ENCODE results near the gene SMARCA2.
A peak's percentile ranks its signal among the peaks of the same experiment; 100 is the strongest.

Gene SMARCA2

DNA sequence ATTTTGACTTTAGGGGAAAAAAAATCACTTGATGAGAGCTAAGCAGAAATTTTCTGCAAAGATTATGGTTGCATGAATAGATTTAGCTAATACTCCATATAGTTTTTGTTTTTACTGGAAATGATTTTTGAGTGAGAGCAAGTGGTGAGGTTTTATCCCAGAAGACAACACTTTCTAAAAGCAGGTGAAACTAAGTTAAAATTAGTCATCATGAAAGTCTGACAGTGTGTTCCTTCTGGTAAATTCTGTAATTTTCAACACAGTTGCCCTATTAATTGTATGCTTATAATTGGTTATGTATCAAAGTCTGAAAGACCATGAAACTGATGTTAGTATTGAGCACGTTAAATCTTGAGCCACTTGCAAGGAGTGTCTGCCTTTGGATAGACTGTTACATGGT, 91.5 kb downstream of the SMARCA2 start:
- no peak for DNase-seq

DNA sequence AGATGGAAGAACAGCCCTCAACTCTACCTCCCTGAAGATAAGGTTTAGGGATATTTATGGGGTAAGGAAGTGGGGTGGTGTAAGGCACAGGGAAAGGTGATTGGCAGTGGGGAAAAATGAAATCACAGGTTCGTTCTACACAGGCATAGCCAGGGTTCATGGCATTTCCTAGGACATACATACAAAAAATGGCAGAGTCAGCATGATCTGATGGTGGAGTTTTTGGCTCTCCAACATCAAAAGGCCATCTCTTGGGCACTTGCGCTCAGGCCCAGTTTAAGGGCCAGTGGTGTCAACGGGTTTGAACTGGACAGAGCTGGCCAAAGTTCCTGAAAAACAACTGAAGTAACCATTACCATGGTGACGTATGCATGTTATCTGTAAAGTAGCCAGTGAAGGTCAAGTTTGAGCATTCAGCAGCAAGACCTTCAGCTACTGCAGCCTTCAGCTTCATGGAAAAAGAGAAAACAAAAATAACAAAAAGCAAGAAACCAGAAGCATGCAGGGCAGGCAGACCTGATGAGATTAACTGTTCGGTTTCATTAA, 92.8 kb downstream of the SMARCA2 start:
- no peak for DNase-seq

DNA sequence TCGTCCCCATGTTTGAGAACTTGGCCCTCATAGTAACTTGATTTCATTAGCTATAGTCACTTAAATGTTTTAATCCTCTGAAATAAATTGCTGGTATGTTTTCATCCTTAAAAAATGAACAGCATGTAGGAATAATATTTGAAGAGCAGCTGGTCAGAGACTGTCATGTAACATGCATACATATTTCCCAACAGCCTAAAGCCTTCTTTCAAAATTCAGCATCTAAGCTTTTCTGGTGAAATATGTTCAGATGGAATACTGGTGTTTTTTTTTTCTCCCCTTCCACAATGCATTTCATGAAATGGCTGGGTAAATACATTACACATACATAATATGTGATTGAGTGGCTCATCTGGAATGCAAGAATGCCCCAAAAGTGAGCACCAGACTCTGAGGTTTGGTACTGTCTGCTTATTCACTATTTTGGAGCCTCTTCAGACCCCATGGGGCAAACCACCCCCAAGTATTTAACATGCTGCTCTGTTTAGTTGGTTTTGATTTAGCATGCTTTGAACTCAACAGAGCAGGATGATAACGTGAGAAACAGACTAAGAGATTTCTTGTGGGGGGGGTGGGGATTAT, 94.0 kb downstream of the SMARCA2 start:
- no peak for DNase-seq

DNA sequence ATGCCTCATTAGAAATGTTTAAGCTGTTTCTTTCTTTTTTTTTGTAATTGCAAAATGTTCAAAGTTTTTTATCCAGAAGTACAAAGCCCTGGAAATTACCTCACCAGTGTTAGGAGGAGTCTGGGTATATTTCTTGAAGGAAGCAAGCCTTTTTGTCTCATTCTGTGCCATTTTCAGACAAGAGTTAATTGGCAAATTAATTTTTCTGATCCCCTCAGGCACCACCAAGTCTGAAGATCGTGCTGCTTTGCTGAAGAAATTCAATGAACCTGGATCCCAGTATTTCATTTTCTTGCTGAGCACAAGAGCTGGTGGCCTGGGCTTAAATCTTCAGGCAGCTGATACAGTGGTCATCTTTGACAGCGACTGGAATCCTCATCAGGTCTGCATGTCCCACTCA, 94.9 kb downstream of the SMARCA2 start:
- no peak for DNase-seq

DNA sequence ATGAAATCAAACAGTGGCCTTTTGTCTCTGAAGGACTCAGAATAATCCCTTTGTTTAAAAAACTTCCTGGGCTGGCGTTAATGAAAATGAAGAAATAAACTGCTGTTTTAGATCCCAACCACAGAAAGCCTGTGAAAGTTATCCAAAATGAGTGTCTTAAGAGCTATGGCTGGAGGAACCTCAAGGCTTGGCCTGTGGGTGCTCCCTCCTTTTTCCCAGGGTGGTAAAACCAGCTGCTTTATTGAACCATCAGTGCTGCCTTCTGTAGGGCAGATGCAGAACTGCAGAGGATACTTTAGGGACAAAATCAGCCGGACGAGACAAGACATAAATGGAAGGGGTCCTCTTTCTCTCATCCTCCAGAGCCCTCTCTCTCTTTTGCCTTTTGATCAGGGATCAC, 100.9 kb downstream of the SMARCA2 start:
- peak in 1 of 2 experiments; percentile 5 for DNase-seq

DNA sequence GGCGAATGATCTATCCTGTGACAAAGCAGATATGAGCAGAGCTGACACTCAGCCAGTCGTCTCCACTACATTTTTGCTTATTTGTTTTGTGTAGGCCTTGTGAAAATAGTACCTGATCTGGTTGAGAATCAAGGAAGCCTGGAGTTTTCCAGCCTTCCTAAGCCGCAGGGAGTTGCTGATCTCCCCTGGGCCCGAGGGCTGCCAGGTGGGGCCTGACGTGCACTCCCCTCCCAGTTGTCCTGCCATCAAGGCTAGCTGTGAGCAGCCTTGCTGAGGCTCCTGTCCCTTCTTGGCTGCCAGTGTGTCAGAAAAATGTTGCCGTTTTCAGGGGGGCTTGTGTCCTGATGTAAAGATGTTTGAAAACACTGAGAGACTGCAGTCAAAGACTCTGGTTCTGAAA, 102.4 kb downstream of the SMARCA2 start:
- no peak for DNase-seq

DNA sequence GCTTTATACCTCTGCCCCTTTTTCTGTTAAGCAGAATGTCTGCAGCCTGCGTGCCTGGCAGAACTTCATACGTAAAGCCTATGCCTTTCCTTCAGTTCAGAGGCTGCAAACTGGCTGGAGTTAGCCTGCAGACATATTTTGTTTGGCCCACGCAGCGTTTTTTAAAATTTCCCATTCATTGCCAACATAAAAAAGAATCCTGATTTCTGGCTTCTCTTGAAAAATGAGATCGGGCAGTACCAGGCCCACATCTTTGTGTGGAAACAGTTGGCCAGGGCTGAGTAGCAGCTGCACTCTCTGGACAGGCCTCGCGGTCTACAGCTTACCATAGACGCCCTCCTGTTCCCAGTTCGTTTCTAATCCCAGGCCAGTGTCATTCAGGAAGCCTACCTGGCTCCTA, 104.4 kb downstream of the SMARCA2 start:
- no peak for DNase-seq

DNA sequence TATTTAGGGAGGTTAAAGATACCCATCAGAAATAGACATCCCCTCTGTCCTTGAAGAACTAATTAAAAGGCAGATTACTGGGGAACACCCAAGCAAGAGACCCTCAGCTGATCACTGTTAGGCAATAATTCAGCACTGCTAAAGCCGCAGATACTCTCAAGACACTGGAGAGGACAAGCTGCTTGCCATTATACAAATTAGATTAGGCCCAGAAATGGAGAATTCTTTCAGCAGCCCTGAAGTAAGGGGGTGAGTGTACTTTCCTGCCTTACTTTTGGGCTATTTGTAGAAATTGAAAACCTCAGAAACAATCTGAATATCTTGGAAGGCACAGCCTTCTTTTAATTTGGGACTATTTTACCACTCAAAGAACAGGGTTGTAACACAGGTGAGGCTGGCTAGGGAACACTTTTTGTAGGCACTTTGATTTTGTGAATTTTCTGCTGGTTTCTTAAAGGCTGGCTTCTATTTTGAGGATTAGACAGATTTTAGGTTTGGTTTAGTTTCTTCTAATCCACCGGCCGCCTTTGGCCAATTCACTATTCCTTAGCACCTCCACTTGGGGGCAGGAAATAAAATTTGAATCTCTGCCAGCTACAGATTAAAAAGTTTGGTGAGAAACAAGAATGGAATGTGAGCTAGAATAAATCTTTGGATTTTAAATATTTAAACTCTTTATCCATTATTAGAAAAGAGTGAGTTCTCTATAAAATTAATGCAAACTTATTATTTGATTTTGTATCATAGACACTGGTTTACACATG, 106.0 kb downstream of the SMARCA2 start:
- no peak for DNase-seq

DNA sequence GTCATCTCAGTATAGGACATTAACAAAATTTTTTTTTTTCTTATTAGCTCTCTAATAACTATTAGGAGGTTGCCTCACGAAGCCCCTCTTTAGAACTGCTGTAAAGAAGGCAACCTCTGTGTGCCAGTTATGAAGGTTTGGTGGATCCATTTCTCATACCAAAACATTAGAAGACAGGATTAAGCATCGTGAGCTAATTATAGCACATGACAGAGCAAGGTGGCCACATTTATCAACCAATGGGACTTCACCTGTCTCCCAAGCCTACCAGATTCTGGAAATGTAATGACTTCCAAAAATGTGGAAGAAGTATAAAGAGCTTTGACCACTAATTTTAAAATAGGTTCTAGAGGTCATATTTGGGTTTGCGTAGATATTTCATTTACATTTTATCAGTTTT, 107.2 kb downstream of the SMARCA2 start:
- DNase-seq = no peak

DNA sequence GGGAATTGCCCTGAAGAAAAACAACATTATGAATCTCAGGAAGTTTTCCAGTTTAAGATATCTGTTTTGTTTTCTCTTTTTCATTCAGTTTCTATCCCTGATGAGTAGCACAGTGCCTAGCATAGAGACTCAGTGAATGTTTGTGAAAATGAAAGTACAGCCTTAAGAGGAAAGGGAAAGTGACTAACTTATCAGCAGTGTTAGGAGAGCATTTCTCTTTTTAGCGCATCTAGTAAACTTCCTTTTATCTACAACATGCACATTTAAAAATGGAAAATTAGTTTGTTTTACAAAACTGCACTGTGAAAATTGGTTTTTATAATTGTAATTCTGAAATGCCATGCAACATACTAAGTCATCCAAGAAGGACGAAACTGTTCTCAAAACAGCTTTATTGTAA, 110.8 kb downstream of the SMARCA2 start:
- no peak for DNase-seq

DNA sequence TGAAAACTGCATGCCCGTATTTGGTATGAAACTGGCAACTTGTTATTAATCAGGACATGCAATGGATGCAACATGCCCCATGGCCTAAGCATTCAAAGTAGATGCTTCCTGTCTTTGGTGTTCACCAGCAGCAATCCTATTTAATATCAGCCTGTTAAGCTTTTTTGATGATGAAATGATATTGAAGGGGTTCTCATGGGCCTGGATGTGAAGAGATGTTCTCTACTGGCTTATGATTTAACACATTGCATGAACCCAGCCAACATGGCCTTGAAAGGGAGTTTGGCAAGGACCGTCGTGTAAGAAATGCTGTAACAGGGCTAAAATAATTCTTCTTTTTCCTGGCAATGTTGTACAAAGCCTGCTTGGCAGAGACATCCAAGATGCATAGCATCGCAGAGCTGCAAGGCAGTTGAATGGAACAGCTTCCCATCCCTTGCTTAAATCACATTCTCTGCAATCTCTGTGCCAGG, 111.2 kb downstream of the SMARCA2 start:
- no peak for DNase-seq

DNA sequence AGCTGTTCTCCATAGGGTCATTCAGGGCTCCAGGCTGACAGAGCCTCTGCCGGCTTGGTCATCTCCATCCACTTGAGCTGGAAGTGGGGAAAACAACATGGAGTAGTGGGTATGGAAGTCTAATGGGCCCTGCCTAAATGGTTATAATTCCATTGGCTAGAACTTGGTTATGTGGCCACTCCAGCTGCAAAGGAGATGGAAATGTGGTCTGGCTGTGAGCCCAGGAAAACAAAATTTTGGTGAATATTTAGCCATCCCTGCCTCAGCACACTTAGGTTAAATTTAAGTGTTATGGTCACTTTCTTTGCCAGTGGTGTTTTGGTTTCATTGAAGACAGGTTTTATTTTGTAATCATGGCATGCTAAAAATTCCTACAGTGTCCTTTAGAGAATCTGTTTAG, 112.3 kb downstream of the SMARCA2 start:
- no peak for DNase-seq

DNA sequence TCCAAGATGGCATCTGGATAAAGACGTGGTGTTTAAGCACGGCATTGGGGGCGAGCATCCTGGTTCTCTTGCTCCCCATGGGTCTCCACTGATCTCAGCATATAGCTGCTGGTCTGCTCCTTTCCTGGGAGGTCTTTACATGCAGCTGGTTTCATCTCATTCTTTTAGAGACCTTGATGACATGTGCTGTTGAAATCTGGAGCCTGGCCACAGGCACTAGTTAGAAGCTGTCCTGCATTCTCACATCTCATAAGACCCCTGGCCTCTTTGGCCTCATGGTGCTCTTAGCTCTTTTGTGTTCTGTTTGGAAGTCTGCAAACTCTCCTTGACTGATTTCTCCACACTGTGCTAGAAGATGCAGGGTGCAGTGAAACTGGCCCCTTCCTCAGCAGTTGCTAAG, 113.0 kb downstream of the SMARCA2 start:
- DNase-seq = no peak

DNA sequence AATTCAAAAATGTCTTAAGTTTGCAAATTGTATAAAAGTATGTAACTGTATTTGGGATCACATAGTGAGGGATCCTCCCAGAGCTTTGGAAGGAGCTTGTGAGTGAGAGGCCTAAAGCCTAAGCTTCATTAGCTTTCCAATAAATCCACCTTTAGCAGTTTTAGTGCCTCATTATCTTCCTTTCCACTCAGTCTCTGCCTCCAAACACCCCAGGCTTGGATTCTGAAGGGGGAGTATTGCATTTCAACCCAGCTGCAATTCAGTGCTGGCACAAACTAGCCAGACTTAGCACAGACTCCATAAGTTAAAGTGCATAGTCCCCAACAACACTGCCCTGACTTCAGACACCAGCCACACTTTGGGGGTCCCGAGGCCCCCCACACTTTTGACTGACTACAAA, 113.5 kb downstream of the SMARCA2 start:
- no peak for DNase-seq

DNA sequence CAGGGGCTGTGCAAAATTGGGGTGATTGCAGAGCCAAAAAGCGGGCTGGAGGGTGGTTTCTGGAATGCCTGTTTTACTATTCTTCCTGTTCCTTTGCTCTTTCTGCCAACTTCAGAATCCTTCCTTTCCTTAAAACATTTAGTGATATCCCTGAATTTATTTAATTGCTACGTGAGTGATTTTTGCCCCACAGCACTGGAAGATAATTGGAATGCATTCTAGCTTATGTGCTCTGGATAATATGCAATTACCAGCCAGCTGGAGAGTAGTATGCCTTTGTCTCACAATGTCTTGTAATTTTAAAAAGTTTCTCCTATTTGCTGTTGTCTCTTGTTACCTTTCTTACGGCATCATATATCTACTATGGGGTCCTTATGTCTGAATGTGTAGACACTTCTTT, 115.8 kb downstream of the SMARCA2 start:
- no peak for DNase-seq

DNA sequence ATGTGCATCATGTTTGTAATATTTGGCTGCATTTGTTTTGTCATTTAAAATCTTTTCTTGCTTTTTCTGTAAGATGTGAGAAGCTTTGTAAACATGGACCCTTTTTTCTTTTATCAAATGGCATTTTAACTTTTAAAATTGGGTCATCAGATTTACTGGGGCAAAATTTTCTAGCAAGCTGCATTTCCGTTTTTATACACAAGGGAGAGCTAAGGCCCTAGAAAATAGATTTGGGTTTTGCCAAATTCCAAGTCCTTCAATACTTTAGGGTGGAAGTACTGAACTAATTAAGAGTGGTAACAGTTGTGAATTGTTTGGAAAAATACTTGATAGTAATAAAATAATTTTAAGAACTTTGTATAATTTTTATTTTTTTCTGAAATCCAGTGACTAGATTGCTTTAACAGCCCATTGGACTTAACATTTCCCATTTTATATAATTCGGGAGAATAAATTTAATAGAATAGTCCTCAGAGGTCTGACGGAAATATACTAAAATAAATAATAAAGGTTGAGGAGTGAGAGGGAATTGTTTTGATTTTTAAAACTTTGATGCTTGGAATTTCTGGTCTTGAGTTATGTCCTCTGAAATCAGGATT, 117.4 kb downstream of the SMARCA2 start:
- peak in 1 of 2 experiments; percentile 31 for DNase-seq

DNA sequence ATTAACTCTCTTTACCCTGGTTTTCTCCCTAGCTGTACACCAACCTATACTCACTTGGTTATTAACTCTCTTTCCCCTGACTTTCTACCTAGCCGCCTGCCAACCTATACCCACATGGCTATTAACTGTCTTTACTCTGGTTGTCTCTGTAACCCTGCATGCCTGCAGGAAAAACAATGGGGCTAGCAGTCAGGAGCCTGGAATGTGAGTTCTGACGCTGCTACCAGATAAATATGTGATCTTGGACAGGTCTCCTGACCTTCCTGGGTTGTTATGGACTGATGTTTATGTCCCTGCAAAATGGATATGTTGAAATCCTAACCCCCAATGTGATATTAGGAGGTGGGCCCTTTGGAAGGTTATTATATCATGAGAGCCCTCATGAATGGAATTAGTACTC, 119.2 kb downstream of the SMARCA2 start:
- no peak for DNase-seq

DNA sequence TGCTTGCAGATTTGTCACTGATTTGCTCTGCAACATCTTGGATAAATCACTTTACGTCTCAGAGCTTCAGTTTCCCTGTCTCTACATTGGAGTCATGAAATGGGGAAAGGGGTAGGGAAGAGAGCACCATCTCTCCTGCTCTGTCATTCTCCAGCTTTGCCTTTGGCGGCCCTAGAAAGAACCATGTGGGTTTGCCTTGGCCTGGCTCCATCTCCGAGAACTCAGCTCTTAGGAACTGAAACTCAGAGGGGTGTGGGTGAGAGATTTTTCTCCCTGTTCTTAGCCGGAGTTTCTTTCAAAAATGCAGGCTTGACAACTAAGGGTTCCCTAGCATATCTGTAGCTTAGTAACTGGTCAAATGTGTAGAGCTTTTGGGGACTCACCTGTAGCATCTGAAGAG, 123.5 kb downstream of the SMARCA2 start:
- DNase-seq = no peak

DNA sequence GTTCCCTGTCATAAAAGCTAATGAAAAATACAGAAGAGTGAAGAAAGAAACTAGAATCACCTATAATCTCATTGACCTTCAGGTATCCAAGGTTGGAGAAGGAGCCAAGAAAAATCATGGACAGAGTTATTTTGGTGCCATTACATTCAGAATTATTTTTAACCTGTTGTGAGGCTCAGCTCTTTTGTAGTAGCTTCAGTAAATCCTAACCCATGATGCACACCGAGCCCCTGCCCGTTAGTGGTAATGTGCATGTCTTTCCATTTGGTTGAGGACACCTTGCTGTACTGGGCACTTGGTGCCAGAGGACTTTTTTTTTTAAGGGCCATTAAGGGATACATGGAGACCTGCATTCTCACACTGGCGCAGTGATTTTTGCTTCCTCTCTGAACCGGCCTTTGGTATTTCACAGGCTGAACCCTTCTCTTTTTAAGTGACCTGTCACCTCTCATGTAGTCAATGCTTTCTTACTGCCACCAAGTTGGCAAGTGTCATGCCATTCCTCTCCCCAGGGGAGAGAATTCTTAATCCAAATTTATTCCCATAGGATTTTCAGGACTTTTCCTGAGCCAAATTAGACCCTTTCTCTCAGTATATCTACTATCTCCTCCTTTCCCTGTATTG, 125.6 kb downstream of the SMARCA2 start:
- DNase-seq = no peak

DNA sequence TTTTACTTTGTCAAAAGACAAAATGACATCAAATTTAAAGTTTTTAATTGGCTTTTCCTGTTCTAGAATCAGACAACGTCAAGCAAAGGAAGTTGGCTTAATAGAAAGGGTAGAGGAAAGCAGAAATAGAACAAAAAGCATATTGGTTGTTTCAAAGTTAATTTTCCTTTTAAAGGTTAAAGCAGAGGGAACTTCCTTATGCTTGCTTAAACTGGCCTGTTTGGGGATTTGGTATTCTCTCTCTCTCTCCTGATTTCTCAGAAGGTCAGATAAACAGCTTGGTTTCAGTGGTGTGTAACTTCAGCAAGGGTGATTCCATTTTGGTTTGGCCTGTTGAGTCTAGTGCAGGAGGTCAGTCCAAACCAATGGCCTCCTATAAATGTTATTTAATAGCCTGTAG, 127.1 kb downstream of the SMARCA2 start:
- no peak for DNase-seq

DNA sequence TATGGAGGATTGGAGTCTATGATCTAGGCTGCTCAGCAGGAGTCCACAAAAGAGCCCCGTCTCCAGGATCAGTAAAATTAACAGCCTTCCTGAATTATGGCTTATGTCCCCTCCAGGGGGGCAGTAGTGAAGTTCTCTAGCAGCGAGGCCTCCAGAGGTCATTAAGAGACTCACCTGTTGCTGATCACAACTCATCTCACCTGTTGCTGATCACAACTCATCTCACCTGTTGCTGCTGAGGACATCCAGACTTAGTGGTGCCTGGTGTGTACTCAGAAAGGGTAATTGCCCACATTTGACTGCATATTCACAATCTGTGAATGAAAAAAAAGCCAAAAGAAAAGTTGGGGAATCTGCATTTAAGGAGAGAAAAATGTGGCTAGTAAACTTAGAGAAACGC, 129.5 kb downstream of the SMARCA2 start:
- DNase-seq = no peak

DNA sequence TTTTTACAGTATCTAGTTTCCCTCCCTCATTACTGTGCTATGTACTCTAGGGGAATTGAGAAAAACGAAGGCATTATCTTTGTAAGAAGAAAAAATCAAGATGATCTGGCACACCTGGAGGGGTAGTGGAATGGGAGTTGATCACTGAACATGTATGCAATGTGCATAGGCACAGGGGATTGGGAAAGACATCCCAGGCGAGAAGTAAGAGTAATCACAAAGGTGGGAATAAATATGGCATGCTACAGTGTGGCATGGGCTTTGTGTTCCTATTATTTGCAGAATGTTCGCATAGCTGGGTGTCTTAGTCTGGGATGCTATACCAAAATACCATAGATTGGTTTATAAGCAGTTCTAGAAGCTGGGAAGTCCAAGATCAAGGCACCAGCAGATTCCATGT, 130.6 kb downstream of the SMARCA2 start:
- DNase-seq = no peak

DNA sequence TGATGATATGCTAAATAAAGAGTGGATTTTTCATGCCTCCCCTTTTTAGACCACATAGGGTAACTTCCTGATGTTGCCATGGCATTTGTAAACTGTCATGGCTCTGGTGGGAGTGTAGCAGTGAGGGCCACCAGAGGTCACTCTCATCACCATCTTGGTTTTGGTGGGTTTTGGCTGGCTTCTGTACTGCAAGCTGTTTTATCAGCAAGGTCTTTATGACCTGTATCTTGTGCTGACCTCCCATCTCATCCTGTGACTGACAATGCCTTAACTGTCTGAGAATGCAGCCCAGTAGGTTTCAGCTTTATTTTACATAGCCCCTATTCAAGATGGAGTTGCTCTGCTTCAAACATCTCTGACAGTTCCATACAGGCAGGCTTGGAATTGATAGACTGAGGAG, 131.6 kb downstream of the SMARCA2 start:
- DNase-seq = peak; percentile 13 to 15

DNA sequence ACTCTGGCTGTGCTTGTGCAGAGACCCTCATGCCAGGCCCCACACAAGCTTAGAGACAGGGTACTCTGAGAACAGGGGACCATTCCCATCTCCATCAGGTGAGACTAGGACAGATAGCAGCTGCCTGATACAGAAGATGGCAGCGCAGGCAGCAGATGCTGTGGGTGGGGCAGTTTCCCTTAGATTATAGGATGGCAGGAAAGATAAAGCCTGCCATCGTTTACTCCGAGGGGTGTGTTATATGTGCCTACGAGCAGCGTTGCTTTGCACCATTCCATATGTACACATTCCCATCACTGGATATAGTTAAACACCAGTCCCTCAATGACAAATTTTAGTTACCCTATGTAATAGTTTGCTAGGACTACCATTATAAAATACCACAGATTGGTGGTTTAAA, 135.2 kb downstream of the SMARCA2 start:
- no peak for DNase-seq

Measured in NCI-H526 (cell line).